K562 (cell line): ENCODE results near the gene SLC29A2. TPM values are rescaled to one million over a fixed set of nuclear protein-coding genes. Genes with fewer than 3 reads are reported as not detected.

ENCODE experiments used
- CEBPZ ChIP-seq: fragments of 150-350 bp; IDR thresholded peaks from 2 replicates; pipeline ENCODE4 v1.6.1; 2014; ENCODE audit warnings: low read depth, mild to moderate bottlenecking, low read length, borderline replicate concordance
- CREB1 ChIP-seq, 2 experiments: sonication (generic) in 1 of 2; formaldehyde crosslinking in 1 of 2; IDR thresholded peaks; 2 replicates each; pipeline versions ENCODE4 v1.6.1 to v1.8.0; 2012 to 2022; ENCODE audit warnings: inconsistent platforms in 1 of 2, mild to moderate bottlenecking in 1 of 2, missing genetic modification reagents in 1 of 2, moderate library complexity in 1 of 2
- HDAC3 ChIP-seq: fragments of 450-650 bp; IDR thresholded peaks from 2 replicates; pipeline ENCODE4 v1.6.1; 2018; ENCODE audit warnings: borderline replicate concordance, mild to moderate bottlenecking, moderate library complexity; ENCODE audit not compliant: partially characterized antibody
- JUN ChIP-seq, 2 experiments: sonication (generic) in 1 of 2; formaldehyde crosslinking in 1 of 2; IDR thresholded peaks; 2 replicates each; pipeline versions ENCODE4 v1.6.1 to v1.8.0; 2012 to 2022; ENCODE audit warnings: borderline replicate concordance in 2 of 2, mild to moderate bottlenecking in 2 of 2, improper control_type of control experiment in 1 of 2, low read depth in 1 of 2, low read length in 1 of 2, missing genetic modification reagents in 1 of 2
- KDM5B ChIP-seq: fragments of 200-600 bp; sonication (generic); IDR thresholded peaks from 2 replicates; pipeline ENCODE4 v1.6.1; 2012; ENCODE audit warnings: low read depth, mild to moderate bottlenecking, moderate library complexity, low read length, control low read depth, inconsistent platforms; ENCODE audit not compliant: insufficient replicate concordance
- KLF10 ChIP-seq: fragments of 250-450 bp; sonication (Bioruptor Pico); IDR thresholded peaks from 2 replicates; pipeline ENCODE4 v1.6.1; 2021; ENCODE audit warnings: matching md5 sums
- KLF6 ChIP-seq: fragments of 250-450 bp; sonication (Bioruptor Pico); IDR thresholded peaks from 2 replicates; pipeline ENCODE4 v1.4.0; 2020; ENCODE audit warnings: mild to moderate bottlenecking, moderate library complexity, borderline replicate concordance
- NFIX ChIP-seq: fragments of 250-450 bp; sonication (Bioruptor Pico); IDR thresholded peaks from 2 replicates; pipeline ENCODE4 v1.4.0; 2020; ENCODE audit warnings: low read depth, mild to moderate bottlenecking, moderate library complexity
- POLR2A ChIP-seq: fragments of 450-650 bp; conservative IDR thresholded peaks from 2 replicates; pipeline ENCODE4 v1.6.1; 2016
- SMARCC2 ChIP-seq: fragments of 450-650 bp; IDR thresholded peaks from 2 replicates; pipeline ENCODE4 v1.6.1; 2017; ENCODE audit warnings: antibody characterized with exemption, moderate library complexity, mild to moderate bottlenecking, low read depth
- TCFL5 ChIP-seq: fragments of 250-450 bp; sonication (Bioruptor Pico); conservative IDR thresholded peaks from 2 replicates; pipeline ENCODE4 v1.6.1; 2021; ENCODE audit warnings: mild to moderate bottlenecking, moderate library complexity, matching md5 sums
- THRB ChIP-seq: fragments of 450-650 bp; formaldehyde crosslinking; conservative IDR thresholded peaks from 2 replicates; pipeline ENCODE4 v1.4.0; 2022; ENCODE audit warnings: mild to moderate bottlenecking, missing genetic modification characterization
- ZMIZ1 ChIP-seq, 2 experiments: fragments of 150-350 bp in 1 of 2; IDR thresholded peaks; 2 replicates each; pipeline ENCODE4 v1.6.1; 2012 to 2016; ENCODE audit warnings: low read depth in 2 of 2, low read length in 2 of 2, mild to moderate bottlenecking in 1 of 2, moderate library complexity in 1 of 2
- ZNF347 ChIP-seq: fragments of 450-650 bp; formaldehyde crosslinking; IDR thresholded peaks from 2 replicates; pipeline ENCODE4 v1.4.0; 2020; ENCODE audit warnings: low read depth, mild to moderate bottlenecking, moderate library complexity
- ZNF778 ChIP-seq: fragments of 450-650 bp; formaldehyde crosslinking; IDR thresholded peaks from 2 replicates; pipeline ENCODE4 v1.4.0; 2020; ENCODE audit warnings: mild to moderate bottlenecking, moderate library complexity
- polyA plus RNA-seq, 8 experiments: library from polyadenylated mRNA; depleted of rRNA in 4 of 8; stranded (reverse) in 5 of 8; unstranded in 3 of 8; fragments of >200 nt; fragmentation: Nextera tagmentation in 2 of 8; fragmentation: Illumina TruSeq in 1 of 8; extraction: Ambion mirVana in 2 of 8; extraction: Trizol in 1 of 8; gene quantifications; 2 replicates each; pipeline versions ENCODE4 v1.2.1 to v1.2.3, GENCODE V29; 2011 to 2014; ENCODE audit warnings: inconsistent platforms in 1 of 8, missing spikeins in 1 of 8
- total RNA-seq, 7 experiments: library from RNA; depleted of rRNA in 6 of 7; stranded (reverse); fragments of >200 nt in 6 of 7; fragmentation: Illumina TruSeq in 2 of 7; extraction: Trizol in 2 of 7; gene quantifications; 2 replicates each; pipeline versions ENCODE4 v1.2.1 to v1.2.3, GENCODE V29; 2011 to 2021; ENCODE audit warnings: low replicate concordance in 1 of 7

Gene SLC29A2
- total and polyA plus RNA-seq, 9 of the 15 experiments (the other 6 are each of a cell fraction or from before 2014, with no cell fraction given) = 2.4 to 48.6 (median 14.2) TPM

GRCh38 chr11:66347425-66348276, 23.9 kb downstream of the SLC29A2 start, which contains the start of gene B4GAT1 (continued):
- no peak for TF ChIP-seq CEBPZ
- TF ChIP-seq ZNF347 (CRISPR knock-in tag) = no peak
- peak; percentile 40; the same call in 1 of the 2 replicates for TF ChIP-seq JUN (IDR thresholded peaks at IDR 0.05; ENCODE audit: borderline replicate concordance, low read depth, low read length)
- TF ChIP-seq JUN (CRISPR knock-in tag; IDR thresholded peaks at IDR 0.05; ENCODE audit: borderline replicate concordance) = no peak
- TF ChIP-seq ZNF778 (CRISPR knock-in tag) = no peak
- TF ChIP-seq CREB1 (IDR thresholded peaks at IDR 0.05) = no peak
- peak; percentile 81 for TF ChIP-seq CREB1 (CRISPR knock-in tag; IDR thresholded peaks at IDR 0.05)
- TF ChIP-seq HDAC3 = no peak
- no peak for TF ChIP-seq NFIX (CRISPR knock-in tag)
- TF ChIP-seq POLR2A = peak; percentile 69
- TF ChIP-seq KLF6 (CRISPR knock-in tag) = no peak
- TF ChIP-seq THRB (CRISPR knock-in tag) = no peak
- TF ChIP-seq KLF10 (CRISPR knock-in tag) = no peak
- TF ChIP-seq ZMIZ1 (IDR thresholded peaks at IDR 0.05; ENCODE audit: low read depth in 2 of 2, low read length in 2 of 2) = no peak
- no peak for TF ChIP-seq SMARCC2
- no peak for TF ChIP-seq TCFL5 (CRISPR knock-in tag)
- peak; percentile 81 for TF ChIP-seq KDM5B
